ENCODE results near the gene NUDT12.

The NUDT12 gene

GRCh38 chr5:103571730-103572129 lies 9.1 kb upstream of the NUDT12 start:
- TF ChIP-seq ZFX (IDR thresholded peaks at IDR 0.05; ENCODE audit: borderline replicate concordance) (no peak), CTCF (IDR thresholded peaks at IDR 0.05) (no peak)

GRCh38 chr5:103569313-103570060 lies 6.9 kb upstream of the NUDT12 start:
- H3K27ac ChIP-seq, result 0 out of 2 replicates have a peak overlapping the region, but pooled peaks have one; percentile 8
- TF ChIP-seq ZFX (IDR thresholded peaks at IDR 0.05; ENCODE audit: borderline replicate concordance) (no peak), CTCF (IDR thresholded peaks at IDR 0.05) (no peak)

More at GRCh38 chr5:103571730-103572129, 9.1 kb upstream of the NUDT12 start:
- H3K27ac ChIP-seq, result no peak overlapping the region

GRCh38 chr5:103565719-103566118 lies 3.1 kb upstream of the NUDT12 start:
- H3K27ac ChIP-seq, result no peak overlapping the region
- TF ChIP-seq ZFX (IDR thresholded peaks at IDR 0.05; ENCODE audit: borderline replicate concordance), result no peak
- no peak for TF ChIP-seq CTCF (IDR thresholded peaks at IDR 0.05)

- no peak for TF ChIP-seq ZFX (IDR thresholded peaks at IDR 0.05; ENCODE audit: borderline replicate concordance)
- TF ChIP-seq CTCF (IDR thresholded peaks at IDR 0.05), result no peak
- no peak overlapping the region for H3K27ac ChIP-seq
Measured at GRCh38 chr5:103561685-103562452, 720 bp downstream of the NUDT12 start.

- TF ChIP-seq CTCF (IDR thresholded peaks at IDR 0.05) (no peak), ZFX (IDR thresholded peaks at IDR 0.05; ENCODE audit: borderline replicate concordance) (no peak)
Measured at GRCh38 chr5:103560826-103561225, 1.8 kb downstream of the NUDT12 start.

GRCh38 chr5:103546858-103547257 lies 15.7 kb downstream of the NUDT12 start:
- TF ChIP-seq ZFX (IDR thresholded peaks at IDR 0.05; ENCODE audit: borderline replicate concordance), result no peak
- TF ChIP-seq CTCF (IDR thresholded peaks at IDR 0.05), result no peak
- H3K27ac ChIP-seq, result no peak overlapping the region

More at GRCh38 chr5:103560826-103561225, 1.8 kb downstream of the NUDT12 start:
- no peak overlapping the region for H3K27ac ChIP-seq

GRCh38 chr5:103542441-103542840 lies 20.1 kb downstream of the NUDT12 start:
- no peak overlapping the region for H3K27ac ChIP-seq
- no peak for TF ChIP-seq ZFX (IDR thresholded peaks at IDR 0.05; ENCODE audit: borderline replicate concordance)
- TF ChIP-seq CTCF (IDR thresholded peaks at IDR 0.05), result no peak
